GM12891 (cell line): ENCODE data around the gene MS4A6A.

ENCODE experiments used
- POLR2A ChIP-seq: IDR thresholded peaks from 2 replicates; pipeline ENCODE4 v1.6.1; 2011; ENCODE audit warnings: low read depth, low read length, control low read depth
- POLR2AphosphoS5 ChIP-seq: IDR thresholded peaks from 2 replicates; pipeline ENCODE4 v1.6.1; 2011; ENCODE audit warnings: low read depth, low read length, control low read depth
- TAF1 ChIP-seq: IDR thresholded peaks from 2 replicates; pipeline ENCODE4 v1.6.1; 2011; ENCODE audit warnings: low read depth, low read length, control low read depth

DNA sequence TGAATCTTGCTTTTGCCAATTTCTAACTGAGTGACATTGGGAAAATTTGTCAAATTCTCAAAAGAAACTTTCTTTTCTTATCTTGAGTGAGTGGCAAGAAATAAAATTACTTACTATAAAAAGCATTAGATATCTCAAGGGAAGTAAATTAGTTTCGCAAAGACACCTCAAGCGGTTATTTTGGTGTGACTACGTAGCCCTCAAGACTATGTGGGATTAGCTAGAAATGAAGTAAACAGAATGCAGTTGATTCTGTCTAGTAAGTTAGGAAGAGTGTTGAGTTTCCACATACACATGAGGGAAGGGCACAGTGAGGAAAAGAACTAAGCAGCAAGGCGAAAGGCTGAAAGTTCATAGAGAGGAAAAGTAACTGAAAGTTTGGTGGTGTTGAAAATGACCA is 28.3 kb upstream of the MS4A6A start:
- TF ChIP-seq POLR2A (no peak), POLR2AphosphoS5 (no peak), TAF1 (no peak)
